Measurements from ENCODE around the gene ACOX3.
A peak's percentile ranks its signal among the peaks of the same experiment; 100 is the strongest.

The ACOX3 gene

GRCh38 chr4:8457646-8458252 lies 17.2 kb upstream of the ACOX3 start:
- no peak for DNase-seq
- TF ChIP-seq POLR2A (IDR thresholded peaks at IDR 0.05; ENCODE audit: low read length), result no peak
- no peak for TF ChIP-seq GATA1 (IDR thresholded peaks at IDR 0.05; ENCODE audit: low read depth, low read length)

- TF ChIP-seq POLR2A (IDR thresholded peaks at IDR 0.05; ENCODE audit: low read length) (no peak), GATA1 (IDR thresholded peaks at IDR 0.05; ENCODE audit: low read depth, low read length) (no peak)
- DNase-seq, result no peak
Measured at GRCh38 chr4:8453957-8454356, 13.4 kb upstream of the ACOX3 start.

DNA sequence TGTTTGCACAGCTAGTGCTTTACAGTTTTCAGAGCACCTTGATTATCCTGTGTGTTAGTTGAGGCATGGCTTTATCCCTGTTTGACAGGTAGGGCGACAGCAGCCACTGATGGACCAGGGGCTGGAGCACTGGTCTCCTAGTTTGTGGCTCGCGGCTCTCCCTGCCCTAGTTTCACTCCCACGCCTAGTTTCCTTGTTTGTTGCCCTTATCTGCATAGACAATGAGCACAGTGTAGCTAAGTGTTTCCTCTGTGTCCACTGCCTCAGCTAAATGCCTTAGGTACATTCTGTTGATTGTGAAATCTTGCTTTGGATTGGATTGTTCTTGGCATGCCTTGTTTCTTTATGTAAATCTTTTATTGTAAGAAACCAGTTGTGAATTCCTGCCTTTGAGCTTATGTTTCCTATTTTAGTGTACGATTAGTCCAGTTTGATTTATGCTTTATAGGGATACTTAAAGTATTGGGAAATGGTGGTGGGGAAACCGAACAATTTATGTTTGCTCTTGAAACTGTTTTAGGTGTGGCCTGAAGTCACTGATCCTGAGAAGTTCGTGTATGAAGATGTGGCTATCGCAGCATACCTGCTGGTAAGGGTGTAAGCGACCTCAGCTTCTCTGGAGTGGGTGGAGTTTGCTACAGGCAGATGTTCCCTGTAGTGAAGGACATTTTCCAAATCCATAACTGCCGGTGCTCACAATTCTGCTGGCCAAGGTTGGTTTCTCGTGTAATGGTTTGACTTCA lies 11.1 kb upstream of the ACOX3 start:
- no peak for TF ChIP-seq POLR2A (IDR thresholded peaks at IDR 0.05; ENCODE audit: low read length)
- no peak for TF ChIP-seq GATA1 (IDR thresholded peaks at IDR 0.05; ENCODE audit: low read depth, low read length)
- DNase-seq, result no peak

DNA sequence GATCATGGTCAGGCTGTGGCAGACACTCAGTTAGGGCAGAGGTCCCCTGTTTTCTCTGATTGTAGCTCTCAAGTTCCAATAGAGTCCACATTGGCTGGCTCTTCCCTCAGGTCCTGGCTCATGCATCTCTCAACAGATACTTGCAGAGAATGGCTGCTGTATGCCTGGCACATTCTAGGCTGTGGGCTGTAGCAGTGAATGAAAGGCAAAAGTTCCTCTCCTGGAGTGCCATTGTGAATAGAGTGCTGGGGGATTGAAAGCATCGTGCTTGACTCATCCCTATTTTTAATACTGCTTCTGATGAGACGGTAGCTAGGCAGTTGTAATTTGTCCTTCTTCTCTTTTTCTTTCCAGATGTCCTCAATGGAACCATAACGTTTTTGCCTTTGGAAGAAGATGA lies 5.6 kb upstream of the ACOX3 start:
- DNase-seq, result no peak
- TF ChIP-seq GATA1 (IDR thresholded peaks at IDR 0.05; ENCODE audit: low read depth, low read length) (no peak), POLR2A (IDR thresholded peaks at IDR 0.05; ENCODE audit: low read length) (no peak)

DNA sequence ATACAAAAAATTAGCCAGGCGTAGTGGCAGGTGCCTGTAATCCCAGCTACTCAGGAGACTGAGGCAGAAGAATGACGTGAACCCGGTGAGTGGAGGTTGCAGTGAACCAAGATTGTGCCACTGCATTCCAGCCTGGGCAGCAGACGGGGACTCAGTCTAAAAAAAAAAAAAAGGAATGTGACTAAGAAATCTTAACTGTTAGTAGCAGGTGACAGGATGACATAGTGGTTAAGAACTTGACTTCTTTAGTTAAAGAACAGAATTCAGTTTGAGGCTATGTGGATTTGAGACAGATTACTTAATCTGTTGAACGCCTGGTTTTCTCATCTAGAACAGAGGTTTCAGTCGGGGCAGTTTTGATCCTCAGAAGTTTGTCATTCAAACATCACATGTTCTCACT lies 3.3 kb upstream of the ACOX3 start:
- TF ChIP-seq POLR2A (IDR thresholded peaks at IDR 0.05; ENCODE audit: low read length) (no peak), GATA1 (IDR thresholded peaks at IDR 0.05; ENCODE audit: low read depth, low read length) (no peak)
- DNase-seq, result no peak

- peak in 1 of 2 experiments; percentile 21 for DNase-seq
- TF ChIP-seq GATA1 (IDR thresholded peaks at IDR 0.05; ENCODE audit: low read depth, low read length), result no peak
- TF ChIP-seq POLR2A (IDR thresholded peaks at IDR 0.05; ENCODE audit: low read length), result no peak
Measured at GRCh38 chr4:8442596-8443358, 2.3 kb upstream of the ACOX3 start.

GRCh38 chr4:8441499-8442091 lies 1.1 kb upstream of the ACOX3 start:
- DNase-seq, result peak; percentile 20 to 43
- TF ChIP-seq GATA1 (IDR thresholded peaks at IDR 0.05; ENCODE audit: low read depth, low read length), result no peak
- no peak for TF ChIP-seq POLR2A (IDR thresholded peaks at IDR 0.05; ENCODE audit: low read length)

DNA sequence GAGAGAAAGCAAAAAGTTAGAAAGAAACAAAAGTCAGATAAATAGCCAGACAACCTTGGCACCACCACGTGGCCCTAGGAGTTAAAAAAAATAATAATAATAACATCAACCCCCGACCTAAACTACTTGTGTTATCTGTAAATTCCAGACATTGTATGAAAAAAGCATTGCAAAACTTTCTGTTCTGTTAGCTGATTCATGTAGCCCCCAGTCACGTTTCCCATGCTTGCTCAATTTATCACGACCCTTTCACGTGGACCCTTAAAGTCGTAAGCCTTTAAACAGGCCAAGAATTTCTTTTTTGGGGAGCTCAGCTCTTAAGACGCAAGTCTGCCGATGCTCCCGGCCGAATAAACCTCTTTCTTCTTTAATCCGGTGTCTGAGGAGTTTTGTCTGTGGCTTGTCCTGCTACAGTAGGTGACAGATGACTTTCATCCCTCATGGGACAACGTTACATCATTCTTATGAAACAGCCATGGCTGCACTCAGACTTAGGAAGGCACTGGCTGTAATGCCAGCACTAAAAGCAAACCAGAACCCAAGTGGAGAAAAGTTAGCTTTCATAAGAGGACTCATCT lies 520 bp downstream of the ACOX3 start:
- peak; percentile 82 to 90 for DNase-seq
- TF ChIP-seq POLR2A (IDR thresholded peaks at IDR 0.05; ENCODE audit: low read length) (no peak), GATA1 (IDR thresholded peaks at IDR 0.05; ENCODE audit: low read depth, low read length) (no peak)

DNA sequence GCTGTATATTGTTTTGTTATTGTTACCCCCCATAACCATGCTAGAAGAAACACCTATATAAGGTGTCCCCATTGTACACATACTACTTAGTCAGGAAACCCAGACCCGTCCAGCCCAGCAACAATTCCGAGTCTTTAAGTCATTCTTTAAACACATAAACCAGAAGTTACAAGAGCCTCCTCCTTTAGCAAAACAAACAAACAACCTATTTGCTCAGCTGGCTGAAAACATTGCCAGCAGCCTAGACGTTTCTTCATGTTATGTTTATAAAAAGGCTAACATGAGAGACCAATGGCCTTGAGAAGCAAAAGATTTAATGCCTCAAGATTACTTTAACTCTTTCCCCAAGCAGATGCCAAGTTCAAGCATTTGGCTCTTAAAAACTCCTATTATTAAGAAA lies 1.4 kb downstream of the ACOX3 start:
- DNase-seq, result peak in 1 of 2 experiments; percentile 29
- TF ChIP-seq GATA1 (IDR thresholded peaks at IDR 0.05; ENCODE audit: low read depth, low read length) (no peak), POLR2A (IDR thresholded peaks at IDR 0.05; ENCODE audit: low read length) (no peak)

DNA sequence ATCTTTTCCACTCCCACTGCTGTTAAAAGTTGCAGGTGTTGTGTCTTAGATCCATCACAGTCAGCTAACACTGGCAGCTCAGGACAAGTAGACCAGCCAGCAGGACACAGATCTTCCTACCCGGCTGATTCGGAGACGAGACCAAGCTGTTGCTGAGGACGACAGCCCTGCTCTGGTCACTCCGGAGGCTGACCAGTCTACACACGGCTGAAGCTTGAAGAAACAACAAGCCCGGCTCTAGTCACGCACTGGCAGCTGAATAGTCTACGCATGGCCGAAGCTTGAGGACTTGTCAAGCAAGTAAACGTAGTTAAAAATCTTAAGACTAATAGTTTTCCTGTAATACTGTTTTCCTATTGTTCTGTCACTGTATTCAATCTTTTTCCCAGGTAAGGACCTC lies 1.8 kb downstream of the ACOX3 start:
- TF ChIP-seq GATA1 (IDR thresholded peaks at IDR 0.05; ENCODE audit: low read depth, low read length) (no peak), POLR2A (IDR thresholded peaks at IDR 0.05; ENCODE audit: low read length) (no peak)
- DNase-seq, result no peak

DNA sequence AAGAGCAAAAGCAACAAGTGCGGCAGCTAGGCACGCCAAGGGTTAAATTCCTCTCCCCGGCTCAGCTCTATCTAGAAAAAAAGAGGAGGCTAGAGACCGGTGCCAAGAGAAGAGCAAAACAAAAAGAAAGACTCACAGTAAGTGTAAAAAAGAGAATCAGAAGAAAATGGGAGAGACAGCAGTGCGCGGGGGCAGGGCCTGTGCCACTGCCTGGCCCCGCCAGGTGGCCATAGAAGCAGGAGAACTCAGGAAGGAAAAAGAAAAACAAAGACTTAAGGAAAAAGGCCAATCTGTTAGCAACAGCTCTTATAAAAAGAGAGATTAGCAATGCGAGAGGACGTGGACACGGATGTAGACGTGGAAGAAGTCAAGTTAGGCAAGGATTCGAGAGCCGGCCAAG lies 3.2 kb downstream of the ACOX3 start:
- DNase-seq, result no peak
- TF ChIP-seq GATA1 (IDR thresholded peaks at IDR 0.05; ENCODE audit: low read depth, low read length) (no peak), POLR2A (IDR thresholded peaks at IDR 0.05; ENCODE audit: low read length) (no peak)

DNA sequence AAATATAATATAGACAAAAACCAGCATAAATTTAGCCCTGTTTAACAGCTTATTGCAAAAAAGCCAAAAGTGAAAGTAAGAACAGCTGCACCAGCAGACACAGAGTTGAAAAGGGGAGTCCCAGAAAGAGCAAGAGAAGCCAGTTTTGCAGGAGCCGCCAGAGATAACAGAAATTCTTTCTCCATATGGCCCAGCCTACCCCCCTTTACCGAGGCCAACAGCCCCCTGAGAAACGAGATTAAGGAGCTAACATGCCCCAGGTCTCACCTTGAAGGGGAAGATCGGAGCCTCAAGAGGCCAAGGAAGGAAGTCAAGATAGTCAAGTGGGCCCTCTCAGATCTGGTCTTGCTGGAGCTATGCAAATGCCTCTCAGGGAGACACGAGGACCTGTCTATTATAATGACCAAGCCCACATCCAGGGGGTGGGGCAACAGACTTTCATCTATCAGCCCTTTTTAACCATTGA lies 4.8 kb downstream of the ACOX3 start:
- no peak for TF ChIP-seq GATA1 (IDR thresholded peaks at IDR 0.05; ENCODE audit: low read depth, low read length)
- TF ChIP-seq POLR2A (IDR thresholded peaks at IDR 0.05; ENCODE audit: low read length), result no peak
- DNase-seq, result peak; percentile 68 to 84

DNA sequence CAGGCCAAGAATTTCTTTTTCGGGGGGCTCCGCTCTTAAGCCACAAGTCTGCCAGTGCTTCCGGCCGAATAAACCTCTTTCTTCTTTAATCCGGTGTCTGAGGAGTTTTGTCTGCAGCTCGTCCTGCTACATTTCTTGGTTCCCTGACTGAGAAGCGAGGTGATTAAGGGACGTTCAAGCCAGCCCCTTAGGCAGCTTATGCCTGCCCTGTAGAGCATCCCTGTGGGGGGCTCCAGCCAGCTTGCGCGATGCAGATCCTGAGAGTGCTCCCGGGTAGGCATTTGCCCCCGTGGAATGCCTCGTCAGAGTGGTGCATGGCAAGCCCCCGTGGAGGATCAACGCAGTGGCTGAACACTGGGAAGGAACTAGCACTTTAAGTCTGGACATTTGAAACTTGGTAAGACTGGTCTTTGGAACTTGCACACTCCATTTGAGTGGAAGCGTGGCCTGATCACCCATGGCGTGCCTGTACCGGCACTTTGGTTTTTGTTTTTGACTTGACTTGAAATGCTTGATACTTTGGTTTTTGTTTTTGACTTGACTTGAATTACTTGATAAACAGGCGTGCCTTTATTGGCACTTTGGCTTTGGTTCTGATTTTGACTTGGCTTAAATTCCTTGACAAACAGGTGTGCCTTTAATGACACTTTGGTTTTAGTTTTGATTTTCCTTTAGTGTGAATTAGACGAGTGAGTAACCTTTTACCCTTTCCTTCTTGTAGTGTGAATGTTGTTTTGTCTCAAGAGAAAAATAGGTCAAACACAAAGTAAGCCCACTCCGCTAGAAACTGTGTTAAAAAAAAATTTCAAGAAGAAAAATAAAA lies 6.1 kb downstream of the ACOX3 start:
- no peak for DNase-seq
- TF ChIP-seq POLR2A (IDR thresholded peaks at IDR 0.05; ENCODE audit: low read length) (no peak), GATA1 (IDR thresholded peaks at IDR 0.05; ENCODE audit: low read depth, low read length) (no peak)

Data from erythroblast (primary cell).